ENCODE measurements around the gene MAN2B1. TPM values are rescaled to one million over a fixed set of nuclear protein-coding genes. Genes with fewer than 3 reads are reported as not detected.
A peak's percentile ranks its signal among the peaks of the same experiment; 100 is the strongest.

MAN2B1 gene
- total and polyA plus RNA-seq, 2 of the 13 experiments (the other 11 are each of a cell fraction or from before 2014, with no cell fraction given): 23.6 to 23.8 TPM

- no TSS peak for BruUV-seq (replicated peaks)
- 4% methylated on average over 3 of the region's 36 CpGs for WGBS (ENCODE audit: low lambda C conversion rate)
- H3K36me3 ChIP-seq (replicated peaks in 1 of 2; ENCODE audit: control insufficient read depth in 1 of 2, insufficient read depth in 2 of 2, low read length in 2 of 2): peaks cover 6 to 9% of the 10 kb centered on the region in 2 experiments; a peak in 3 of 5 replicates
- DNase-seq (ENCODE audit: low spot score) (no peak), FAIRE-seq (no peak), ATAC-seq (peak; percentile 45)
- H3K4me2 ChIP-seq (ENCODE audit: low read depth, low read length): peak overlapping the region; percentile 86
- TF ChIP-seq MBNL3 (CRISPR knock-in tag; conservative IDR thresholded peaks at IDR 0.05) (no peak), ETS1 (CRISPR knock-in tag; IDR thresholded peaks at IDR 0.05) (0 out of 2 replicates have a peak, but pooled peaks have one; percentile 38), ZNF34 (CRISPR knock-in tag; IDR thresholded peaks at IDR 0.05; ENCODE audit: borderline replicate concordance) (0 out of 2 replicates have a peak, but pooled peaks have one; percentile 43), ZSCAN31 (CRISPR knock-in tag; IDR thresholded peaks at IDR 0.05; ENCODE audit: low read depth) (no peak), MYC (CRISPR knock-in tag; IDR thresholded peaks at IDR 0.05; ENCODE audit: borderline replicate concordance) (peak; percentile 56; the same call in 1 of the 2 replicates), TERF1 (CRISPR knock-in tag; IDR thresholded peaks at IDR 0.05) (no peak)
- H3K79me2 ChIP-seq (ENCODE audit: insufficient read depth, low read length): peaks cover 4% of the 10 kb centered on the region
- POLR2A ChIA-PET: interaction anchor here (1.0 to 2.5 kb wide), 6 partner anchors 10 to 38 kb away, joined by 3 to 9 read pairs (median 6); partner anchors contain the start of genes DHPS, TNPO2 and TRIR
- no peak overlapping the region for H2AFZ ChIP-seq (ENCODE audit: low read length)
- peaks cover 16% of the 10 kb centered on the region for H3K4me1 ChIP-seq (ENCODE audit: insufficient read depth, low read length)
- peak overlapping the region; percentile 79 to 100 (median 92) for H3K4me3 ChIP-seq (replicated peaks in 1 of 3; ENCODE audit: insufficient read depth in 1 of 3, low read depth in 2 of 3, low read length in 3 of 3)
- CTCF ChIA-PET (ENCODE audit: low intra/inter-chr PET ratio, low total read pairs): no interaction called here
- no peaks in the 10 kb centered on the region for H3K9me3 ChIP-seq (ENCODE audit: low read length)
- H4K20me1 ChIP-seq (ENCODE audit: insufficient read depth, low read length): no peaks in the 10 kb centered on the region
- in situ Hi-C loops (cut with HindIII; ENCODE audit: extremely low pct_ligation_motif_present, low pct_unique_long_range_greater_than_20kb): no loop called here
- peak overlapping the region; percentile 81 for H3K9ac ChIP-seq (ENCODE audit: insufficient read depth, low read depth, low read length)
- H3K27me3 ChIP-seq (ENCODE audit: control insufficient read depth in 1 of 2, insufficient read depth in 2 of 2, low read length in 2 of 2): no peaks in the 10 kb centered on the region; a peak in 1 of 5 replicates
- intact Hi-C loops (cut with micrococcal nuclease; ENCODE audit: unreplicated experiment): no loop called here
- peak overlapping the region; percentile 76 for H3K27ac ChIP-seq (ENCODE audit: extremely low read length, insufficient read depth, low read length)
Measured at GRCh38 chr19:12695997-12696365, 29.4 kb upstream of the MAN2B1 start.

Measured in HepG2 (cell line).